OCI-LY1 (cell line): ENCODE measurements around the gene FCGR2B.
"Not testable (repeated sequence)": the region's sequence is repeated elsewhere in the genome, so short reads cannot be mapped to it uniquely, and the experiment has no call there.

Source experiments
- EZH2 ChIP-seq: fragments of 200-600 bp; sonication (generic), shearing (Covaris generic); IDR thresholded peaks from 2 replicates; pipeline ENCODE4 v1.8.0; 2017; ENCODE audit warnings: borderline replicate concordance, mixed run types, mild to moderate bottlenecking, antibody characterized with exemption, low read length, moderate library complexity, mixed read lengths
- TF ChIP-seq, protein P1 (sequence below): fragments of 200-600 bp; sonication (generic), shearing (Covaris generic); IDR thresholded peaks from 2 replicates; pipeline ENCODE4 v1.5.1; 2017; ENCODE audit warnings: mild to moderate bottlenecking, antibody characterized with exemption, low read length, moderate library complexity, mixed read lengths

DNA sequence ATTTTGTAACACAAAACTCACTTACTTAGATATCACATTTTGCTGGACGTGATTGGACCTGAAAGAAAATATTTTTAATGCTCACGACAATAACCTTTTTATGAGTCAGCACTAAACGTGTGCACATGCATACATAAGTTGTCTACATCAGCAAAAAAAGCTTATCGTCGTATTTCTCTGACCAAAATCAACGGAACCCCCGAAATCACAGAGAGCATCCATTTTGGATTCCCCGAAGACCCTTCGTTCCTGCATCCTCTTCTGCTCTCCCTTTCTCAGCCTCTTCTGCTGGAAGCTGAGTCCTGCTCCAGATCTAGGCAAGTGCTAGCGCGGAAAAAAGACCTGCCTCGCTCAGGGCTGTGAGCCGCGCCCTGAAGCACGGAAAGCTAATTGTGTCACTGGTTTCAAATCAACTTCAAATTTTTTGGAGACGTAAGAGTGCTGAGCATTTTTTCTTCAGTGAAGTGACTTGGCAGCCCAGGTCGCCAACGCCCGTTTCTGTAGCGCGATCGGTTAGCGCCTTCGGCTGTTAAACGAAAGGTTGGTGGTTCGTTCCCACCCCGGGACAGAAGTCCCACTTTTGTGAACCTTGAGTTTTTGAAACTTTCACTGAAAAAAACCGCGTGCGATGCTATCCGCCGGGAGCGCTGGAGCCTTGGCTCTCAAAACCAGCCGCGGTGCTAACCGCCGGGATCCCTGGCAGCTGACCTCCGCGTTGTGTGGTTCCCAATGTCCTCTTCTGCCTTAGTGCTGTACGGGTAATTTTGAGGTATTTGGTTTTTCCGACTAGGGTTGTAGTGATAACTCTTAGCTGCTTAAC is 41.6 kb upstream of the FCGR2B start:
- TF ChIP-seq, protein P1, sequence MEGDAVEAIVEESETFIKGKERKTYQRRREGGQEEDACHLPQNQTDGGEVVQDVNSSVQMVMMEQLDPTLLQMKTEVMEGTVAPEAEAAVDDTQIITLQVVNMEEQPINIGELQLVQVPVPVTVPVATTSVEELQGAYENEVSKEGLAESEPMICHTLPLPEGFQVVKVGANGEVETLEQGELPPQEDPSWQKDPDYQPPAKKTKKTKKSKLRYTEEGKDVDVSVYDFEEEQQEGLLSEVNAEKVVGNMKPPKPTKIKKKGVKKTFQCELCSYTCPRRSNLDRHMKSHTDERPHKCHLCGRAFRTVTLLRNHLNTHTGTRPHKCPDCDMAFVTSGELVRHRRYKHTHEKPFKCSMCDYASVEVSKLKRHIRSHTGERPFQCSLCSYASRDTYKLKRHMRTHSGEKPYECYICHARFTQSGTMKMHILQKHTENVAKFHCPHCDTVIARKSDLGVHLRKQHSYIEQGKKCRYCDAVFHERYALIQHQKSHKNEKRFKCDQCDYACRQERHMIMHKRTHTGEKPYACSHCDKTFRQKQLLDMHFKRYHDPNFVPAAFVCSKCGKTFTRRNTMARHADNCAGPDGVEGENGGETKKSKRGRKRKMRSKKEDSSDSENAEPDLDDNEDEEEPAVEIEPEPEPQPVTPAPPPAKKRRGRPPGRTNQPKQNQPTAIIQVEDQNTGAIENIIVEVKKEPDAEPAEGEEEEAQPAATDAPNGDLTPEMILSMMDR = not testable (repeated sequence)
- TF ChIP-seq EZH2 = not testable (repeated sequence)
